Left lung (tissue), 10 donors: ENCODE data around the gene SLCO3A1. TPM values are rescaled to one million over a fixed set of nuclear protein-coding genes. Genes with fewer than 3 reads are reported as not detected.

ENCODE experiments used
- ATAC-seq: fragments of 200-7000 bp; cut with Tn5 transposase; one replicate; pipeline ENCODE4 v1.9.1; 2020; ENCODE audit warnings: moderate library complexity
- DNase-seq, 4 donors: peaks; one replicate each; pipeline ENCODE4 v3.0.0-alpha.2; 2013 to 2020
- H3K27ac ChIP-seq, 2 donors: fragments of 200-600 bp; sonication (generic) in 1 of 2; one replicate each; pipeline versions ENCODE4 v1.5.0 to v1.8.0; 2020 to 2021
- H3K27me3 ChIP-seq, 2 donors: fragments of 200-600 bp; sonication (generic) in 1 of 2; one replicate each; pipeline versions ENCODE4 v1.5.0 to v1.8.0; 2020 to 2021
- H3K36me3 ChIP-seq, 2 donors: fragments of 200-600 bp; sonication (generic) in 1 of 2; one replicate each; pipeline versions ENCODE4 v1.5.0 to v1.8.0; 2020 to 2021
- H3K4me1 ChIP-seq, 2 donors: fragments of 200-600 bp; one replicate each; pipeline ENCODE4 v1.8.0; 2021
- H3K4me3 ChIP-seq, 2 donors: fragments of 200-600 bp; sonication (generic) in 1 of 2; one replicate each; pipeline versions ENCODE4 v1.5.0 to v1.8.0; 2020 to 2021; ENCODE audit warnings: mild to moderate bottlenecking in 1 of 2
- H3K9me3 ChIP-seq, 2 donors: fragments of 200-600 bp; sonication (generic) in 1 of 2; one replicate each; pipeline versions ENCODE4 v1.5.0 to v1.8.0; 2020 to 2021
- CTCF ChIP-seq, 2 donors: fragments of 200-600 bp; sonication (generic) in 1 of 2; IDR thresholded peaks; one replicate each; pipeline versions ENCODE4 v1.5.0 to v1.8.0; 2021; ENCODE audit warnings: antibody characterized with exemption in 2 of 2
- intact Hi-C, 2 donors: fragments of 100-400 bp; cut with DNase I; formaldehyde crosslinking; loops; one replicate each; pipeline versions ENCODE4 v1.11.2 to v1.14.2; 2022
- polyA plus RNA-seq, 6 donors: library from polyadenylated mRNA; unstranded; fragments of 120-200 nt; gene quantifications; one replicate each; pipeline ENCODE4 v1.2.1, GENCODE V29; 2013; ENCODE audit not compliant: insufficient read length in 6 of 6
- total RNA-seq, 2 donors: library from RNA; stranded (reverse); fragmentation: NEBNext Ultra II Directional; extraction: Animal tissue kit (Norgen Biotek cat#: 25700); gene quantifications; one replicate each; pipeline ENCODE4 v1.2.1, GENCODE V29; 2021
- donor health status: DM: no; HTN: yes; CAD: no.
- donor health status: DM: no; HTN: no; CAD: no.

SLCO3A1 gene
- total and polyA plus RNA-seq, 8 donors, result 7.7 to 49.0 (median 11.9) TPM

DNA sequence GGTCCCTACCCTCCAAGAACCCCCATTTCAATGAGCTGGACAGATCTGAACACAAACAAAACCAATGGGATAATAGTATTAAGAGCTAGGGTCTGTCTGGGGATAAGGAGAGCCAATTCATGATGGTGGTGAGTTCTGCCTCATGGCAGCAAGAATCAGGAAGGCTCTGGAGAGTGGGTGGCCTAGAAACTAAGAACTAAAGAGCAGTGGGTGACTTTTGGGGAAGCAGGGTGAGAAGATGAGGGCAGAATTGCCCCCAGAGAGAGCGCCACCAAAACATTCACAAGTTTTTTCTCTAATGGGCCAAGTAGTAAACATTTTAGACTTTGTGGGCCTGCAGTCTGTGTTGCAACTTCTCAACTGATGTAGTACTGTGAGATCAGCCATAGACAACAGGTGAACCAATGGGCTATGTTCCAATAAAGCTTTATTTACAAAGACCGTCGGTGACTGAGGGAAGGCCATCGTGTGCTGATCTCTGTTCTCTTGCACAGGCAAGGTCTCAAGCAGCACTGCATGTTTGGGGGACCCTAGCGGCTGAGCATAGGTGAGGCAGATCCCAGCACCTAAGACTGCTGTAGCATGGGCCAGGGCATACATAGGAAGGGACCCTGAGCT is 314.7 kb downstream of the SLCO3A1 start:
- H3K4me1 ChIP-seq, result no peaks in the 10 kb centered on the region
- no peak for DNase-seq
- H3K27me3 ChIP-seq, result no peaks in the 10 kb centered on the region
- no peak for TF ChIP-seq CTCF (IDR thresholded peaks at IDR 0.05)
- H3K27ac ChIP-seq, result no peak overlapping the region
- no peak overlapping the region for H3K4me3 ChIP-seq
- H3K9me3 ChIP-seq, result no peaks in the 10 kb centered on the region
- no peak for ATAC-seq
- intact Hi-C loops, result no loop called here
- peaks cover 0 to 38% of the 10 kb centered on the region in 2 donors for H3K36me3 ChIP-seq

DNA sequence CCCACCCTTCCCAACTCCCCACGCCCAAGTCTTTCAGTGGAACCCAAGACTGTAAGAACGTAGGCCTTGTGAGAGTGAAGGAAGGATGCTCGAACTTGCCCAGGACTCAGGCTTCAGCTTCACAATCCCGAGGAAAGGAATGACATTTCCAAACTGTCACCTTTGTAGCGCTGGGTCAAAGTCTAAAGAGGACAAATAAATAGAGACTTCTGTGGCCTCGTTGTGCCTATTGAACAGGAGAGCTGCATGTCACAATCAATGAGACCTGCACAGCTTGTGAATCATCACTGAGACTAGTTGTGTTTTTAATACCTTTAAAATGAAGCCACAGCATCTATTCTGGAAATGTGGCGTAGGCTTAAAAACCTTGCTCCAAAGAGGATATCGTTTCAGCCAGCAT is 317.4 kb downstream of the SLCO3A1 start:
- intact Hi-C loops, result no loop called here
- TF ChIP-seq CTCF (IDR thresholded peaks at IDR 0.05), result no peak
- Histone ChIP-seq H3K4me1 (no peaks in the 10 kb centered on the region), H3K4me3 (no peak overlapping the region), H3K27ac (no peak overlapping the region), H3K36me3 (peaks cover 0 to 12% of the 10 kb centered on the region in 2 donors), H3K27me3 (no peaks in the 10 kb centered on the region), H3K9me3 (no peaks in the 10 kb centered on the region)
- DNase-seq (no peak), ATAC-seq (no peak)

DNA sequence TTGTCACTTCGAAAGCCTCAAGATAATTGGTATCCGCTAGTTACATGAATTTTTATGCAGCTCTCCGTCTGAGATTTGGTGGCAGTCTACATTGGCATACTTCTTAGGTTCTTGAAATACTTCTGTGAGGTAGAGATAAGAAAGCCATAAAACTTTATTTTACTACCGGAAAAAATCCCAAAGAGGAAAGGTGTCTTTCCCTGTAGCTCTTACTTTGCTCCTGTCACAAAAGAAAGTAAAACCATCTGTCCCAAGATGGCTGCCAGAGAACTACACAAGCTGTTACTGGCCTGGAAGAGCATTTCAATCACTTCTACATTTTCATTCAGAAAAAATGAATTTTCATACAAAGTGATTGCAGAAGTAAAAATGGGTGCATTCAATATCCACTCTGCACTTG is 325.4 kb downstream of the SLCO3A1 start:
- intact Hi-C loops, result no loop called here
- H3K4me3 ChIP-seq, result no peak overlapping the region
- no peaks in the 10 kb centered on the region for H3K9me3 ChIP-seq
- no peak for ATAC-seq
- H3K4me1 ChIP-seq, result no peaks in the 10 kb centered on the region
- no peak overlapping the region for H3K27ac ChIP-seq
- H3K36me3 ChIP-seq, result no peaks in the 10 kb centered on the region
- no peak for TF ChIP-seq CTCF (IDR thresholded peaks at IDR 0.05)
- no peaks in the 10 kb centered on the region for H3K27me3 ChIP-seq
- DNase-seq, result no peak

DNA sequence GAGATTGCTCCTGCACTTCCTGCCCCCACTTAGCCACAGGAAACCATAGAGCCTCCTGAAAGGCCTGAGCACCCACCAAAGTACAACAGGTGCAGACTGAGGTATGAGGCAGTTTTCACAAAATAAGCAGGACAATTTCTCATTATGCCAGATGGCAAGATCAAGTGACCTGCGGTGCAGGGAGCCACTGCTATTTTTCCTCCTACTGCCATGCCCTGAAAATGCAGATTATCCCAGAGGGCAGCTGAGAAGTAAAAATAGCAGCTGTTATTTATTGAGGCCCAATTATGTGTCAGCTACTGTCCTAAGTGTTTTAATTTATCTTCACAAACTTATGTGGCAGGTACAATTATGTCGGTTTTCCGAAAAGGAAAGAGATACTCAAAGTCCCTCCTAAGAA is 330.6 kb downstream of the SLCO3A1 start:
- Histone ChIP-seq H3K9me3 (no peaks in the 10 kb centered on the region), H3K27me3 (no peaks in the 10 kb centered on the region), H3K36me3 (no peaks in the 10 kb centered on the region), H3K4me1 (no peaks in the 10 kb centered on the region), H3K4me3 (no peak overlapping the region), H3K27ac (no peak overlapping the region)
- ATAC-seq (no peak), DNase-seq (no peak)
- intact Hi-C loops, result no loop called here
- TF ChIP-seq CTCF (IDR thresholded peaks at IDR 0.05), result no peak

DNA sequence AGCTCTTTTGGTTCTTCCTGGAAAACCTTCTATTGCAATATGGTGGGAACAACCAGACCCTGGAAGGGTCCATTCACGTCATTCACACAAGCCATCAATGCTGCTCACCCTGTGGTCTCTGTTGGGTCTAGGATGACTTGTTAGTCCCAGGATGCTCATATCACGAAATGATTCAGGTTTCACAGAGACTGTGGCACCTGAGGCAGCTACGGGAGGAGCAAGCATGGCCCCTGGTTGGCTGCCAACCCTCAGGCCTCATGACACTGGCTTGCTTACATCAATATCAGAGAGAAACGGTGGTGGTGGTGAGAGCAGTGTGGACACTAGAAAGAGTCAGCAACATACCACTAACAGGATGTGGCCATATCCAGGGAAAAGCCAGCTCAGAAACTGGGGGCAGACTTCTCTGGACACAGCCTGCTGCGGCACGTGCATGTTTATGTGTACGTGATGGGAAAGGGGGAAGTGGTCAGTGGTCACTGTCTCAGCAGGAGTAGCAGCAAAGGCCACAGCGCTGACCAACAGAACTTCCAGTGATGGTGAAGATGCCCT is 331.2 kb downstream of the SLCO3A1 start:
- ATAC-seq (no peak), DNase-seq (no peak)
- H3K27me3 ChIP-seq, result no peaks in the 10 kb centered on the region
- intact Hi-C loops, result no loop called here
- H3K27ac ChIP-seq, result no peak overlapping the region
- no peaks in the 10 kb centered on the region for H3K9me3 ChIP-seq
- H3K4me1 ChIP-seq, result no peaks in the 10 kb centered on the region
- no peak overlapping the region for H3K4me3 ChIP-seq
- TF ChIP-seq CTCF (IDR thresholded peaks at IDR 0.05), result no peak
- no peaks in the 10 kb centered on the region for H3K36me3 ChIP-seq
